ENCODE measurements around the gene ORC6. TPM values are rescaled to one million over a fixed set of nuclear protein-coding genes. Genes with fewer than 3 reads are reported as not detected.

Gene ORC6
- polyA plus RNA-seq, 1 donor, result 8.1 TPM

GRCh38 chr16:46701615-46702014 is 12.2 kb downstream of the ORC6 start:
- no peak for DNase-seq

DNA sequence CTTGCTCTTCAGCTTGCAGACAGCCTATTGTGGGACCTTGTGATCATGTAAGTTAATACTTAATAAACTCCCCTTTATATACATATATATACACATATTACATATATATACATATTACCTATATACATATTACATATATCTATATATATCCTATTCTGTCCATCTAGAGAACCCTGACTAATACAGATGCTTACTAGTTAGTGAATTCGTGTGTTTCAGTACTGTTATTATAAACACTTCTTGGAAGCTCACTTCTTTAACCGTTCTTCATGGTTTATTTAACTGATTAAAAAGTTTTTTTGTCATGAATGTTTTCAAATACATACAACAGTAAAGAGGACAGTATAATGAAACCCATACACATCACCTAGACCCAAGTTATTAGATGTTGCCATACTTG is 12.6 kb downstream of the ORC6 start:
- no peak for DNase-seq

GRCh38 chr16:46706642-46707041 is 17.2 kb downstream of the ORC6 start:
- DNase-seq, result no peak

GRCh38 chr16:46709469-46710005 is 20.1 kb downstream of the ORC6 start:
- DNase-seq, result no peak

DNA sequence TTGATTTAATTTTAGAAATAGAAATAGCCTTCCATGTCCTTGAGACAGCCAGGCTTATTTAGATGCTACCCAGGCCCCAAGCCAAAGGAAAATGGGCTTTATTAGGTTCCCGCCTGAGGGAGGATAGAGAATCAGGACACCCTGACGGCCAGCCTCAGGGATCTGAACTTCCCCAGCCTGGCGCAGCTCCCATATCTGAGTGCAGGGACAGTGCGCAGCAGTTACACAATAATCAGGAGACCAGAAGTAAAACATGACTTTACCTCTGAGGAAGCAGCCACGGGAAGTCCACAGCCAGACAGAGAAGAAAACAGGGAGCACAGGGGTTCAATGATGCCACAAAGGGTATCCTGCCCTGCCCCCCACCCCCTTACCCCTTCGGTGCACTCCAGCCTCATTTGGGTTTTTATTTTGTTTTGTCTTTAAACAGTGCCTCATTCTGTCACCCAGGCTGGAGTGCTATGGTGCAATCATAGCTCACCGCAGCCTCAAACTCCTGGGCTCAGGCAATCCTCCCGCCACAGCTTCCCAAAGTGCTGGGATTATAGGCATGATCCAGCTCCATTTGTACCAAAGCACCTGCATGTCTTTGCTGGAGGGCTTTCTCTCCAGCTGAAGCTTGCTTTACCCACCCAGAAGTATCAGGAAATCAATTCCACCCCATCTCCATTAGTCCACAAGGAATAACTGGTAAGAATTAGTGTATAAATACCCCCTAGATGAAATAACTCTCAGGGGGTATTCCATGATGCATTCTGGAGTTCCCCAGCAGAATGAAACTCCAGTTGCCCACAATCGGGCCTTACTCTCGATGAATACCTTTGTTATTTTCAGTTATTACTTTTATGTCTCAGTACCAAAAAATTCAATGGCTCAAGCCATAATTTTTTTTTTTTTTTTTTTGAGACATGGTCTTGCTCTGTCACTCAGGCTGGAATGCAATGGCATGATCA is 21.9 kb downstream of the ORC6 start:
- no peak for DNase-seq

GRCh38 chr16:46712911-46713310 is 23.5 kb downstream of the ORC6 start:
- DNase-seq, result no peak

DNA sequence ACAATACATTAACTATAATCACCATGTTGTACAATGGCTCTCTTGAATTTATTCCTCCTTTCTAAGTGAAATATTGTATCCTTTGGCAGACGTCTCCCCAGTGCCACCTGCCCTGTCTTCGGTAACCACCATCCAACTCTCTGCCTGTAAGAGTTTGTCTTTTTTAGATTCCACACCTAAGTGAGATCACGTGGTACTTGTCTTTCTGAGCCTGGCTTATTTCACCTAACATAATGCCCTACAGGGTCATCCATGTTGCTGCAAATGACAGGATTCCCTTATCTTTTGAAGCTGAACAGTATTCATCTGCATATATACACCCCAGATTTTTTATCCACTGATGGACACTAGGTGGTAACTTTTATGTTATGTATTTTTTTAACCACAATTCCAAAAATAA is 24.2 kb downstream of the ORC6 start:
- no peak for DNase-seq

DNA sequence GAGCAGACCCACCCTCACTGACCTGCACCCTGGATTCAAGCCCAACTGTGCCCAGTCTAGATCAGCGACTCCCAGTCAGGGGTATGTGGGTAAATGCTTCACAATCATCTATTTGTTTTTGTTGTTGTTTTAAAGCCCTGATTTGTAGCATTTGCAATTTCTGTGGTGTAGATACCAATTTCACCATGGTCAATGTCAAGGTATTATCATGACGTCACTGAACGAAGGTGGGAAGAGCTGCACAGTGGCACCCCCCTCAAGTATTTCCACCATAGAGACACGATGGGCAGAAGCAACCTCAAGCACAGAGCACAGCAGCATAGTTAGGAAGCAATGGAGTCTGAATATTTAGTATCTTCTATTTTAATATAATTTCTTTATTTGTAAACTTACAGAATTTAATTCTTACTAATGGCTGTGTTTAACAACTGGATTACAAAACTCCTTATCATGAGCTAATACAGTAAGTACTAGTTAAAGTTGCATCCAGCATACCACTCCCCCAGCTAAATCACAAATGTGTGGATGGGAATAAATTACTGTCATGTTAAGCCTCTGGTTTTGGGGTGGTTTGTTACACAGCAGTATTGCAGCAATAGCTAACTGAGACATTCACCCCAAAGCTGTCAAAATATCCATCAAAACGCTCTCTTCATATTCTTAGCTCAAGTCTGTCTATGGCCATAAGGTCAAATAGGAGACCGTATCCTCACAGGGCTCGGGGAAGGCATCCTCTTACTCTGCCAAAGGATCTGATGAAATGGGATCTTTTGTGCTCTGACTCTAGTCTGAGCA is 25.5 kb downstream of the ORC6 start:
- no peak for DNase-seq

- no peak for DNase-seq
Measured at GRCh38 chr16:46715769-46716305, 26.4 kb downstream of the ORC6 start.

GRCh38 chr16:46717692-46718091 is 28.2 kb downstream of the ORC6 start:
- DNase-seq, result no peak

- DNase-seq, result no peak
Measured at GRCh38 chr16:46718214-46718613, 28.8 kb downstream of the ORC6 start.

DNA sequence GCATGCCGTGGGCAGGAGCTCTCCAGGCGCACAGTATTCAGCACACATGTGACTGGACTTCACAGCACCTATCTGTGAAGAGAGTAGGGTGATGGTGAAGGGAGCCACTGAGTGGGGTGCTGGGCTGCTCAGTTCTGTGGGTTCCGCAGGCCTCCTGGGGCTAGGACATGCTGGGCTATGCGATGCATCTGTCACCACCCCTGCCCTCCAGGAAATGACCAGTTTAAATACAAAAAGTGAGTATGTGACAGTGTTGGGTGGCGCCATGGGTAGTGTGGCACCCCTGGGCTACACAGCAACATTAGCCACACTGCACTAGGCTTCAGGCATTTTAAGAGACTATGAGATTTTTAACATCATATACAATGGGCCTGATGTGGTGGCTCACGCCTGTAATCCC is 30.1 kb downstream of the ORC6 start:
- no peak for DNase-seq

GRCh38 chr16:46720619-46721018 is 31.2 kb downstream of the ORC6 start:
- no peak for DNase-seq

GRCh38 chr16:46721885-46722284 is 32.4 kb downstream of the ORC6 start:
- no peak for DNase-seq

DNA sequence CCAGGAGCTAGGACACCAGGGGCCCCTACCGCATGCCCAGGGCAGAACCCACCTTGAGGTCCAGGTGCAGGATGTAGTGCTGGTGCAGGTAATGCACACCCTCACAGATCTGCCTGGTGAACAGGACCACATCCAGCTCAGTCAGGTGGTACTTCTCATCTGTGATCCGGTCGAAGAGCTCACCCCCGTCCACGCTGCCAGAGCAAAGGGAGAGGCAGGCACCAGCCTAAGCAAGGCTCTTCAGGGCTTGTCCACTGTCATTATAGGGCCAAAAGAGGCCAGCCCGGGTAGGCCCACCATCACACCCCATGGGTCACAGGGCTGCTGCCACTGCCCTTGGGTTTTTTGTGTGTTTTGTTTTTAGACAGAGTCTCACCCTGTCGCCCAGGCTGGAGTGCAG is 37.7 kb downstream of the ORC6 start:
- DNase-seq, result no peak

DNA sequence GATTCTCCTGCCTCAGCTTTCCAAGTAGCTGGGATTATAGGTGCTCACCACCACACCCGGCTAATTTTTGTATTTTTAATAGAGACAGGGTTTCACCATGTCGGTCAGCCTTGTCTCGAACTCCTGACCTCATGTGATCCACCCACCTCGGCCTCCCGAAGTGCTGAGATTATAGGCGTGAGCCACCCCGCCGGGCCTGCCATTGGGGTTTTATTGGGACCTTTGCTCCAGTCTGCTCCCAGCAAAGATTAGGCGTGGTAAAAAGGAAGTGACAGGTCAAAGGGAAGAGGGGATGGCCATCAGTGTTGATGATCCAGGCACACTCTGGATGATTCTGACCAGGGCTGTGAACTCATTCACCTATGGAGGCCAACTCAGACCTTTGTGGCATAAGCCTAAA is 38.2 kb downstream of the ORC6 start:
- DNase-seq, result no peak

DNA sequence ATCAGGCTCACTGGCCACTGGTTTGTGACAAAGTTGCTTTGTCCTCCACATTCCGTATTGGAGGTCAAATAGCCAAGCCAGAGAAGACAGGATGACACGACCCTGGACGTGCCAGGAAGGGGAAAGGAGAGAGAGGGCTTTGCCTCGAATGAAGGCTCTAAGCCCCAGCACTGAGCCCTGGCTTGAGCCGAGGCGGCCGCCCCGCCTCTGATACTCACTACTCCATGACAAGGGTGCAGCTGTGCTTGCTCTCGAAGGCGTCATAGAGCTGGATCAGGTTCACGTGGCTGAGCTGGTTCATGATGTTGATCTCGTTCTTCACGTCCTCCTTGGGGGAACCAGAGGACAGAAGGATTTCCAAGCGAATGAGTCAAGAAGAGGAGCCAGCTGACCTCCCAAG is 39.3 kb downstream of the ORC6 start:
- DNase-seq, result no peak

- no peak for DNase-seq
Measured at GRCh38 chr16:46729326-46729995, 40.0 kb downstream of the ORC6 start.

DNA sequence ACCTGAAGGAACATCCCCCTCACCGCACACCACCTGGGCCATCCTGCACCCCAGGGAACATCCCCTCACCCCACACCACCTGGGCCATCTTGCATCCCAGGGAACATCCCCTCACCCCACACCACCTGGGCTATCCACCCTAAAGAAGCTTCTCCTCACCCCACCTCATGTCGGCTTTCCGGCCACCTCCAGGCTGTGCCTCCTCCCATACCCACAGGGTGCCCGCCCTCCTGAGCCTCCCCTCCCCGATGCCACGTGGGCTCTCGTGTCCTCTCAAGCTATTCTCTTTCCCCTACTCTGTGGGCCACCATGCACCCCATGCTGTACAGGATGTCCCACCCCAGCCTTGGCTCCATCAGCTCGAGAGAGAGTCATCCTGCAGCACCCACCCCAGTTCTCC is 40.7 kb downstream of the ORC6 start:
- DNase-seq, result no peak

- DNase-seq, result no peak
Measured at GRCh38 chr16:46730801-46731690, 41.6 kb downstream of the ORC6 start.

Measured in hindlimb muscle (tissue), 1 donor.